Measurements from ENCODE around the gene MKNK1. TPM values are rescaled to one million over a fixed set of nuclear protein-coding genes. Genes with fewer than 3 reads are reported as not detected.

The MKNK1 gene
- total RNA-seq, 2 experiments from 2014 or later: 27.1 to 29.6 TPM

- intact Hi-C loops (cut with DNase I, micrococcal nuclease): no loop called here
- ChIA-PET CTCF (interaction anchor here (0.7 kb wide), 1 partner anchor 15 kb away, joined by 3 read pairs; no protein-coding TSS in a partner anchor), POLR2A (interaction anchor here (0.8 kb wide), 1 partner anchor 13 kb away, joined by 3 read pairs; no protein-coding TSS in a partner anchor)
- TF ChIP-seq, protein P1, sequence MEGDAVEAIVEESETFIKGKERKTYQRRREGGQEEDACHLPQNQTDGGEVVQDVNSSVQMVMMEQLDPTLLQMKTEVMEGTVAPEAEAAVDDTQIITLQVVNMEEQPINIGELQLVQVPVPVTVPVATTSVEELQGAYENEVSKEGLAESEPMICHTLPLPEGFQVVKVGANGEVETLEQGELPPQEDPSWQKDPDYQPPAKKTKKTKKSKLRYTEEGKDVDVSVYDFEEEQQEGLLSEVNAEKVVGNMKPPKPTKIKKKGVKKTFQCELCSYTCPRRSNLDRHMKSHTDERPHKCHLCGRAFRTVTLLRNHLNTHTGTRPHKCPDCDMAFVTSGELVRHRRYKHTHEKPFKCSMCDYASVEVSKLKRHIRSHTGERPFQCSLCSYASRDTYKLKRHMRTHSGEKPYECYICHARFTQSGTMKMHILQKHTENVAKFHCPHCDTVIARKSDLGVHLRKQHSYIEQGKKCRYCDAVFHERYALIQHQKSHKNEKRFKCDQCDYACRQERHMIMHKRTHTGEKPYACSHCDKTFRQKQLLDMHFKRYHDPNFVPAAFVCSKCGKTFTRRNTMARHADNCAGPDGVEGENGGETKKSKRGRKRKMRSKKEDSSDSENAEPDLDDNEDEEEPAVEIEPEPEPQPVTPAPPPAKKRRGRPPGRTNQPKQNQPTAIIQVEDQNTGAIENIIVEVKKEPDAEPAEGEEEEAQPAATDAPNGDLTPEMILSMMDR (IDR thresholded peaks at IDR 0.05): no peak
- peaks cover 59% of the 10 kb centered on the region for H3K4me1 Mint-ChIP-seq (ENCODE audit: low read depth)
- H3K9me3 Mint-ChIP-seq: no peaks in the 10 kb centered on the region
- no peaks in the 10 kb centered on the region for H3K27me3 ChIP-seq (ENCODE audit: control insufficient read depth in 1 of 2, insufficient read depth in 2 of 2, low read length in 2 of 2)
- H3K4me3 ChIP-seq (ENCODE audit: low read length): no peak overlapping the region
- peaks cover 36% of the 10 kb centered on the region for H3K36me3 ChIP-seq (ENCODE audit: insufficient read depth, low read length)
- H3K4me1 ChIP-seq (ENCODE audit: insufficient read depth, low read length): peaks cover 31% of the 10 kb centered on the region
- H3K4me3 Mint-ChIP-seq: peak overlapping the region; percentile 52
- DNase-seq (peak in 4 of 14 experiments; percentile 26 to 56 (median 50)), ATAC-seq (ENCODE audit: poor library complexity) (no peak)
- no peak overlapping the region for H3K27ac ChIP-seq (ENCODE audit: low read depth in 1 of 2, low read length in 2 of 2)
- no peaks in the 10 kb centered on the region for H3K27me3 Mint-ChIP-seq
- H3K36me3 Mint-ChIP-seq (ENCODE audit: low read depth): peaks cover 49% of the 10 kb centered on the region
- no peaks in the 10 kb centered on the region for H3K9me3 ChIP-seq (ENCODE audit: control insufficient read depth in 1 of 2, insufficient read depth in 1 of 2, low read length in 2 of 2)
- no peak overlapping the region for H3K27ac Mint-ChIP-seq
These were observed 8.9 kb downstream of the MKNK1 start for GRCh38 chr1:46595127-46595526.

DNA sequence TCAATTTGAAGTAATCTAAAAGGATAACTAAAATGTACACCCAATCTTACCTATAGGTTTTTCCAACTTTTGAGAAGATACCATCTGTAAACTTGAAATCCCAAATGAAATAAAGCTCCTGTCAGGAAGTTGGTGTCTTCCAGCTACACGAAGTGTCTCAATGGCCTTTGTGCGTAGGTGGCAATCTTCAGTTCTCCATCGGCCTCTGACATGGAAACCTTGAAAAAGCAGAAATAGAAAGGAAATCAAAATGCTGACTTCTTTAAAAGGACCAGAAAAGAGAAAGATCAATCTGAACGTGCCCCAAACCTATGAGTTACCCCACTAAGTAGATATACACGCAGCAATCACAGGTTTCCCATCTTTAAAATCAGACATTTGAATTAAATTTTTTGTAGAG is 10.0 kb downstream of the MKNK1 start:
- TF ChIP-seq, protein P1 (IDR thresholded peaks at IDR 0.05): no peak
- DNase-seq (no peak), ATAC-seq (ENCODE audit: poor library complexity) (no peak)
- H3K4me3 ChIP-seq (ENCODE audit: low read length): no peak overlapping the region
- peaks cover 59% of the 10 kb centered on the region for H3K36me3 Mint-ChIP-seq (ENCODE audit: low read depth)
- no peak overlapping the region for H3K4me3 Mint-ChIP-seq
- no peak overlapping the region for H3K27ac ChIP-seq (ENCODE audit: low read depth in 1 of 2, low read length in 2 of 2)
- peaks cover 22% of the 10 kb centered on the region for H3K4me1 ChIP-seq (ENCODE audit: insufficient read depth, low read length)
- peaks cover 44% of the 10 kb centered on the region for H3K36me3 ChIP-seq (ENCODE audit: insufficient read depth, low read length)
- no peak overlapping the region for H3K27ac Mint-ChIP-seq
- ChIA-PET POLR2A (no interaction called here), CTCF (interaction anchor here (1.0 kb wide), 1 partner anchor 9 kb away, joined by 3 read pairs; no protein-coding TSS in a partner anchor)
- H3K27me3 Mint-ChIP-seq: no peaks in the 10 kb centered on the region
- no peaks in the 10 kb centered on the region for H3K9me3 Mint-ChIP-seq
- H3K27me3 ChIP-seq (ENCODE audit: control insufficient read depth in 1 of 2, insufficient read depth in 2 of 2, low read length in 2 of 2): no peaks in the 10 kb centered on the region
- no peaks in the 10 kb centered on the region for H3K9me3 ChIP-seq (ENCODE audit: control insufficient read depth in 1 of 2, insufficient read depth in 1 of 2, low read length in 2 of 2)
- intact Hi-C loops (cut with DNase I, micrococcal nuclease): no loop called here
- peaks cover 55% of the 10 kb centered on the region for H3K4me1 Mint-ChIP-seq (ENCODE audit: low read depth)

GRCh38 chr1:46592823-46593222 is 11.2 kb downstream of the MKNK1 start:
- DNase-seq (no peak), ATAC-seq (ENCODE audit: poor library complexity) (no peak)
- intact Hi-C loops (cut with DNase I, micrococcal nuclease): no loop called here
- H3K9me3 ChIP-seq (ENCODE audit: control insufficient read depth in 1 of 2, insufficient read depth in 1 of 2, low read length in 2 of 2): no peaks in the 10 kb centered on the region
- peaks cover 65% of the 10 kb centered on the region for H3K36me3 Mint-ChIP-seq (ENCODE audit: low read depth)
- H3K36me3 ChIP-seq (ENCODE audit: insufficient read depth, low read length): peaks cover 49% of the 10 kb centered on the region
- no peak overlapping the region for H3K27ac Mint-ChIP-seq
- no peaks in the 10 kb centered on the region for H3K27me3 ChIP-seq (ENCODE audit: control insufficient read depth in 1 of 2, insufficient read depth in 2 of 2, low read length in 2 of 2)
- H3K4me1 Mint-ChIP-seq (ENCODE audit: low read depth): peaks cover 42% of the 10 kb centered on the region
- H3K9me3 Mint-ChIP-seq: no peaks in the 10 kb centered on the region
- H3K4me1 ChIP-seq (ENCODE audit: insufficient read depth, low read length): peaks cover 16% of the 10 kb centered on the region
- ChIA-PET CTCF (no interaction called here), POLR2A (interaction anchor here (1.0 kb wide), 1 partner anchor 18 kb away, joined by 3 read pairs; no protein-coding TSS in a partner anchor)
- H3K4me3 Mint-ChIP-seq: no peak overlapping the region
- no peak overlapping the region for H3K27ac ChIP-seq (ENCODE audit: low read depth in 1 of 2, low read length in 2 of 2)
- TF ChIP-seq, protein P1 (IDR thresholded peaks at IDR 0.05): no peak
- H3K27me3 Mint-ChIP-seq: no peaks in the 10 kb centered on the region
- no peak overlapping the region for H3K4me3 ChIP-seq (ENCODE audit: low read length)

All from CD4-positive, alpha-beta T cell (primary cell).